HTR-8/SVneo (cell line): Measurements from ENCODE around the gene CACNB4.
"Not testable (repeated sequence)": the region's sequence is repeated elsewhere in the genome, so short reads cannot be mapped to it uniquely, and the experiment has no call there.

Experiments
- DNase-seq: peaks from one replicate; pipeline ENCODE4 v3.0.0; 2011; ENCODE audit warnings: low spot score, mixed read lengths; ENCODE audit not compliant: insufficient read length
- FAIRE-seq: peaks from 2 replicates; lab custom pipeline; 2011; peaks lifted over from hg19 to GRCh38; lab: Jason Lieb, UNC

Gene CACNB4

GRCh38 chr2:152098496-152099366 lies at the start of gene CACNB4:
Gene CACNB4, minus strand, starts transcription at chr2:152099044.
- FAIRE-seq = no peak
- DNase-seq = no peak

- FAIRE-seq (no peak), DNase-seq (no peak)
These were observed 35.8 kb upstream of the CACNB4 start for GRCh38 chr2:152134488-152135280.

- FAIRE-seq (no peak), DNase-seq (no peak)
These were observed 33.5 kb upstream of the CACNB4 start for GRCh38 chr2:152132306-152132705.

DNA sequence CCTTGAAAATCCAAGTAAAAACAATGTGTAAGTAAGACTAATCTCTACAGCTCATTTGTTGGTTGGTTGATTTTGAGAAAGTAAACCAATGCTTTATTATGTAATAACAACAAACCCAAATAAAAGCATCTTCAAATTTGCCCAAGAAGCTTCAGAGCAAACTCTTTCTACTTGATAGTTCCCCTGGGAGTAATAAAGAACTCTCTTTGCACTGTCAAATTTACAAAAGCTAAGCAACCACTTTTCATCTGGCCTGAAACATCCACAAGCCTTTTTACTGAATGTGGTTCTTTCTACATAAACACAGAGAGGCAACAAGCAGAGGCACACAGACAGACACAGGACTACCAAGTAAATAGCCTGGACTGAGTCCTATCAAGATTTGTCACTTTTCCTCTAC lies 28.8 kb upstream of the CACNB4 start:
- no peak for DNase-seq
- no peak for FAIRE-seq

DNA sequence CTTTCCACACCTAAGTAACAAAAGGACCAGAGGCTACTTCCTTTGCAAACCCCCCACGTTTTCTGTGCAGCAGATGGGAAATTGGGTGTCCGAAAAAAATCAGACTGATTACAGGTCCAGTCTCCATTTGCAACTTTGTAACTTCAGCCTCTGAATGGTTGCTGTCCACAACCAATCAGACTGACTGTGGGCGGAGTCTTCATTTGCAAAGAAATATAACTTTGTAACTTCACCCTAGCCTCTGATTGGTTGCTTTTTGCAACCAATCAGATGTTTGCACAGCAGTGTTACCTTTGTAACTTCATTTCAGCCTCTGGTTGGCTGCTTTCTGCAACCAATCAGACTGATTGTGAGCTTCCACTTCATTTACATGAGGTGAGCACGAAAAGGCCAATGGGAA lies 27.8 kb upstream of the CACNB4 start:
- FAIRE-seq (no peak), DNase-seq (no peak)

DNA sequence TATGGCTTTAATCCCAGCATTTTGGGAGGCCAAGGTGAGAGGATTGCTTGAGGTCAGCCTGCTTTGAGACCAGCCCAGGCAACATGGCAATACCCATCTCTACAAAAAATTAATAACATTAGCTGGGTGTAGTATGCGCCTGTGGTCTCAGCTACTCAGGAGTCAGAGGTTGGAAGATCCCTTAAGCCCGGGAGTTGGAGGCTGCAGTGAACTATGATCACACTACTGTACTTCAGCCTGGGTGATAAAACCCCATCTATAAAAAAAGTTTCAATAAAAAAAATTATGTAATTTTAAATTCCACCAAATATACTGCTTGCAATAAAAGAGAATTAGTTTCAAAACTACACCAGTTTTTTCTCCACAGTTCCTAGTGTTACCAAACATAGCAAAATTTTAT lies 23.3 kb upstream of the CACNB4 start:
- DNase-seq (no peak), FAIRE-seq (no peak)

GRCh38 chr2:152120430-152120829 lies 21.6 kb upstream of the CACNB4 start:
- no peak for FAIRE-seq
- DNase-seq = no peak

DNA sequence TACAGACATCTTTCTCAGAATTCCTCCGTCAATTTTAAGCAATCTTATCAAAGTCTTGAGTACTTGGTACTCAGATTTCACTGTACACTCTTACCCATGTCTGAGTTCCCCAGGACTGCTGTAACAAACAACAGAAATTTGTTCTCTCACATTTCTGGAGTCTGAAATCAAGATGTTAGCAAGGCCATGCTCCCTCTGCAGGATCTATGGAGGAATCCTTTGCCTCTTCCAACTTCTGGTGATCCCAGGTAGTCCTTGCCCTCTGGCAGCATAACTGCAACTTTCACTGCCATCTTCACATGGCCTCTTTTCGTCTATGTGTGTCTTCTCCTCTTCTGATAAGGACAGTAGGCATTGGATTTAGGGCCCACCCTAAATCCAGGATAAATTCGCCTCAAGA lies 17.1 kb upstream of the CACNB4 start:
- FAIRE-seq = no peak

GRCh38 chr2:152114366-152114765 lies 15.5 kb upstream of the CACNB4 start:
- FAIRE-seq = no peak
- no peak for DNase-seq

More for the DNA sequence above, 17.1 kb upstream of the CACNB4 start:
- DNase-seq = no peak

DNA sequence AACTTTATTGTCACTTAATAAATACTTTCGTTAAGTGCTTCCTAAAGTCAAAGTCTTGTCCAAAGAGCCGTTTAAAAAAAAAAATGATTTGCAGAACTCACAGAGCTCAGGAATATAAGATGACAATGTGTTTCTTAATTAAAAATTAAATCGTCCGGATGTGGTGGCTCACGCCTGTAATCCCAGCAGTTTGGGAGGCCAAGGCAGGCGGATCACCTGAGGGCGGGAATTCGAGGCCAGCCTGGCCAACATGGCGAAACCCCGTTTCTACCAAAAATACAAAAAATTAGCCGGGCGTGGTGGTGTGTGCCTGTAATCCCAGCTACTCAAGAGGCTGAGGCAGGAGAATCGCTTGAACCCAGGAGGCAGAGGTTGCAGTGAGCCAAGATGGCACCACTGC lies 8.3 kb upstream of the CACNB4 start:
- FAIRE-seq, DNase-seq: not testable (repeated sequence)

GRCh38 chr2:152106464-152106863 lies 7.6 kb upstream of the CACNB4 start:
- DNase-seq (no peak), FAIRE-seq (no peak)

DNA sequence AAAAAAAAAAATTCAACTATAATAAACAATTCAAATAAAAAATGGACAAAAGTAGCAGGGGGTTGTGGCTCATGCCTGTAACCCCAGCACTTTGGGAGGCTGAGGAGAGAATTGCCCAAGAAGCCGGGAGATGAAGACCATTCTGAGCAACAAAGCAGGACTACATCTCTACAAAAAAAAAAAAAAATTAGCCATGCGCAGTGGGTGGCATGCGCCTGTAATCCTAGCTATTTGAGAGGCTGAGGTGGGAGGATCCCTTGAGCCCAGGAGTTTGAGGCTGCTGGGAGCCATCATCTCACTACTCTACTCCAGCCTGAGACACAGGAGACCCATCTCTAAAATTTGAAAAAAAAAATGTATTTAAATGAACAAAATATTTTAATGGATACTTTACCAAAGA lies 4.4 kb upstream of the CACNB4 start:
- FAIRE-seq = no peak

DNA sequence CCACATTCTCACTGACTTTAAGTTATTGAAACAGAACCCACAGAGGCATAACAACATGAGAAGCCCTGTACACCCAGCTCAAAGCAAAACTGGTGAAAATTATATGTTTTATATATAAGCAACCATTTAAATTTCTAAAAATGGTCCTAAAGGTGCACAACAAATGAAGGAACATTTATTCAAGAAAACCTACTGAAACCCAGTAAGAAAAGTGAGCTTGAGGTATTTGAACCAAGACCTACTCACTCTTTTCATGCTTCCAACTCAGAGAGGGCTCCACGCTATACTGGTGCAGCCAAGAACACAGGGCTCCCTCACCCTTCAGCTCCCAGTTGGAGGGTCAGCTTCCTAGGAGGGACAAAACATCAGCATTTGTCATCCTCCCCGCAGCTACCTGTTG lies 2.1 kb upstream of the CACNB4 start:
- no peak for FAIRE-seq
- no peak for DNase-seq

More for the DNA sequence above, 4.4 kb upstream of the CACNB4 start:
- DNase-seq = no peak

- FAIRE-seq (no peak), DNase-seq (peak; percentile 12)
These were observed 665 bp upstream of the CACNB4 start for GRCh38 chr2:152099367-152100050.

DNA sequence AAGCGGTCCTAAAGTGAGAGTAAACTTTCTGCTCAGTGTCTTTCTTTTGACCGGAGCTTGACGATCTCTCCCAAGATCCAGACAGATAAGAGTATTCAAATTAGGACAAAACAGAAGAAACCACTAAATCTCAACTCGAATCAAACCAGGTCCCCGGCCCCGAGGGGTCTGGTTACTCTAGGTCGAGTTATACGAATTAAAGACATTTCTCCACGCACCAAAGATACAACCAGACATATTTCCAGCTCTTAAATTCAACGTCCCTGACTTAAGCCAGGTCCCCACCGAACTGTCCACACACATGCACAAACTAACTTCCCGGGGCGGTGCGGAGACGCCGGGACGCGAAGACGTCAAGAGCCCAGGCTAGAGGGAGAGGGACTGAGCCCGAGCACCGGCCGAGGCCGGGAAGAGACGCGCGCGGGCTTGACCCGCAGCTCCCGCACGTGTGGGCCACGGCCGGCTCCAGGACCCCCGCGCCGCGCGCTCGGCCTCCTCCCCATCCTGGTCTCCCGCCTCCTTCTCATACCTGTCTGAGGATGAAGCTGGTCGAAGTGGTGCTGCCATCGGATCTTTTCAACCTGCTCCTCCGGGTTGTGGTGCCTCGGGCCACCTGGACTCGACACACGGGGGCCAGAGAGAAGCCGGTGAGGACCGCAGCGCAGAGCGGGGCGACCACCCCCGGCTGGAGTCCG lies 896 bp downstream of the CACNB4 start:
- DNase-seq = peak; percentile 21
- FAIRE-seq = no peak

- FAIRE-seq = no peak
- peak; percentile 15 for DNase-seq
These were observed 1.5 kb downstream of the CACNB4 start for GRCh38 chr2:152097290-152097800.

DNA sequence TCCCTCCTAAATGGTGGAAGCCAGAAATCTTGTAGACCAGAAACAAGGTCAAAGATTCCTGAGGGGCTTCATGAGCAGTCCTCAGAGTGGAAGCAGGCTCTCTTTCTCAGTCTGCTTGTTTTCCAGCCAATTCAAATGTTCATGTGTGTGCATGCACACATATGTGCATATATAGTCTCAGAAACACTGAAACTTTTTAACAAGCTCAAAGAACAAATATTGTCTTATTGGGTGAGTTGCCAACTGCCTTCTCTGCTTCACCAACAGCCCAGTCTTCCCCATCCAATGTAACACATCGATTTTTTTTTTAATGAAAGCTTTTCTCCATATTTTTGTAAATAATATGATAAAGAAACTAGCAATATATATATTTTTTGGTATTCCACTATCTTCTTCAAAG lies 3.7 kb downstream of the CACNB4 start:
- FAIRE-seq = no peak
- no peak for DNase-seq

GRCh38 chr2:152094014-152094413 lies 4.8 kb downstream of the CACNB4 start:
- DNase-seq (no peak), FAIRE-seq (no peak)

- DNase-seq = no peak
- FAIRE-seq = no peak
These were observed 5.4 kb downstream of the CACNB4 start for GRCh38 chr2:152093464-152093863.

DNA sequence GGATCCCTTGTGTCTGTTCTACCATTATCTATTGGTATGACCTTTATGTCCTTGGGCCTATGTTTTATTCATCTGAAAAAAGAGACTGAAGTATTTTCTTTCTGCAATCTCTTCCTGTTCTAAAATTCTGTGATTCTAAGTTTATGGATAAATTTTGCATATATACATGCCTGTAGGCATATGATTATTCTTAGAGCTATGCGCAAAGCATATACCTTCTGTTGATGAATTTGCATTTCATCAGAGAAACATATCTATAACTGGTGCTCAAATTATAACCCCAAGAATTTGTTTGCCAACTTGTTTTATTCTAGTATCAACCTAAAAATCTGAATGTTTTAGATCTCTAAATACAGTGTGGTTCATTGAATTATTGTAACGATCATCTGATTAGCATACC lies 6.7 kb downstream of the CACNB4 start:
- FAIRE-seq (no peak), DNase-seq (no peak)
